Measurements from ENCODE around the gene GPR132.

GPR132 gene

DNA sequence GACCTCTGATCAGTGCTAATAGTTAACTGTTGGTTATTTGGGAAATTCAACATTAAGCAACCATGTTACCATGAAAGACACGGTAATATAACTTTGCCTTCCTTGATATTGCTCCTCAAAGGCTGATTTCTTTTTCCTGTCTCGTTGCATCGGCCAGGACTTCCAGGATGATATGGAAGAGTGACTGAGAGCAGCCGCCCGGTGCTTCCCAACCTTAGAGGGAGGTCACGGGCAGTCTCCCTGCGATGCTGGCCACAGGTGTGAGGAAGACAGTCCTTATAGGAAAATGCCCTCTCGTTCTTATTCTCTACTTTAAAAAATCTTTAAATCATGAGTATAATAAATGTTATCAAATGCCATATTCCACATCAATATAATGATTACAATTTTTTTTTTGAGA is 33.1 kb upstream of the GPR132 start:
- Histone ChIP-seq H3K4me1 (ENCODE audit: control insufficient read depth, insufficient read depth, low read length) (peaks cover 3% of the 10 kb centered on the region; the same call in 1 of the 2 replicates), H3K27ac (ENCODE audit: low read length) (no peak overlapping the region), H3K9me3 (ENCODE audit: control insufficient read depth, insufficient read depth, low read length) (no peaks in the 10 kb centered on the region), H3K36me3 (ENCODE audit: control insufficient read depth, insufficient read depth, low read length) (no peaks in the 10 kb centered on the region), H3K4me3 (ENCODE audit: low read length) (no peak overlapping the region), H3K27me3 (ENCODE audit: control insufficient read depth, insufficient read depth, low read length) (no peaks in the 10 kb centered on the region)
- DNase-seq (ENCODE audit: low read depth, low spot score), result no peak
- WGBS (ENCODE audit: insufficient coverage, insufficient read length), result no CpG with 5 or more reads among the region's 8 CpGs

DNA sequence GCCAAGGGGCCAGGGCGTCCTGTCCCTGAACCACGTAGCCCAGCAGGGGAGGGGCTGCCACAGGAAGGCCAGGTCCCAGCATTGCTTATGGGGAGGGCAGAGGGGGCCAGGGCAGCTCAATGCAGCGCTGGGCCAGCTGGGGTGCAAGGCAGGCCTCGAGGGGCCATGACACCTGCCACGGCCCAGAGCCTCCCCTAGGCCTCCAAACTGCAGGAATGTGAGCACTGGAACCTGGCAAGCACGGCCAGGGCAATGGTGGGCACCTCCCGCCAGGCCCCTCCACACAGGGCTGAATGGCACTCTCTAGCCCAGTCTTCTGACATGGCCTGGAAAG is 32.5 kb upstream of the GPR132 start:
- H3K27me3 ChIP-seq (ENCODE audit: control insufficient read depth, insufficient read depth, low read length), result no peaks in the 10 kb centered on the region
- no peaks in the 10 kb centered on the region for H3K36me3 ChIP-seq (ENCODE audit: control insufficient read depth, insufficient read depth, low read length)
- peaks cover 5% of the 10 kb centered on the region; the same call in 1 of the 2 replicates for H3K4me1 ChIP-seq (ENCODE audit: control insufficient read depth, insufficient read depth, low read length)
- H3K9me3 ChIP-seq (ENCODE audit: control insufficient read depth, insufficient read depth, low read length), result no peaks in the 10 kb centered on the region
- WGBS (ENCODE audit: insufficient coverage, insufficient read length), result no CpG with 5 or more reads among the region's 7 CpGs
- no peak overlapping the region for H3K4me3 ChIP-seq (ENCODE audit: low read length)
- DNase-seq (ENCODE audit: low read depth, low spot score), result no peak
- no peak overlapping the region for H3K27ac ChIP-seq (ENCODE audit: low read length)

DNA sequence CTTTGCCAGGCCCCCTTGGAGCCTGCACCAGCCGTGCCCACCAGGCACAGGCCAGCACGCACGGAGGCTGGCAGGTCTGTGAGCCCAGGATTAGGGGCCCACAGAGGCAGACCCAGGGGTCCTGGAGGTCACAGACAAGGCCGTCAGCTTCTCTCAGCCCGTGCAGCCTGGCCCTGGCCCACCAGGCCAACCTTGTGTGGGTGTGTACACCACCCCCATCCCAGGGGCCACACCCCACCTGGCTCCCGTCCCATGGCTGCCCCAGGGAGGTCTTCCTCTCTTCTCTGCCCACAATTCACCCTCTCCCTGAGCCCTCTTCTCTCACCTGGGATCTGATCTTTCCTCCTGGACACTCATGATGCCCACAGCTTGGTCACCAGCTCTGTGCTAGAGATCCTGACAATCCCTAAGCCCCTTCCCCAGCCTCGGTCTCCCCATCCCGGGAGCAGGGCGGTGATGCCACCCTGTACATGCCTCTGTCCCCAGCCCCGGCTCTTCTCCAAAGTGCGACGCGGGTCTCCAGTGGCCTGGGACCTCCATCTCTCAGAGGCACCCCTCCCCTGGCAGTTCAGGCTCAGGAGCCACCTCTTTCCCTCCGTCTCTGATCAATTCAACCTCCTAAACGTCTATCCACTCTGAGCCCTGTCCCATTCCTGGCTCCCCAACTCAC is 31.1 kb upstream of the GPR132 start:
- no peak for DNase-seq (ENCODE audit: low read depth, low spot score)
- Histone ChIP-seq H3K36me3 (ENCODE audit: control insufficient read depth, insufficient read depth, low read length) (no peaks in the 10 kb centered on the region), H3K4me1 (ENCODE audit: control insufficient read depth, insufficient read depth, low read length) (peaks cover 7% of the 10 kb centered on the region; the same call in 1 of the 2 replicates), H3K27ac (ENCODE audit: low read length) (no peak overlapping the region), H3K9me3 (ENCODE audit: control insufficient read depth, insufficient read depth, low read length) (no peaks in the 10 kb centered on the region), H3K27me3 (ENCODE audit: control insufficient read depth, insufficient read depth, low read length) (no peaks in the 10 kb centered on the region), H3K4me3 (ENCODE audit: low read length) (no peak overlapping the region; the same call in 1 of the 2 replicates)
- WGBS (ENCODE audit: insufficient coverage, insufficient read length), result no CpG with 5 or more reads among the region's 15 CpGs

DNA sequence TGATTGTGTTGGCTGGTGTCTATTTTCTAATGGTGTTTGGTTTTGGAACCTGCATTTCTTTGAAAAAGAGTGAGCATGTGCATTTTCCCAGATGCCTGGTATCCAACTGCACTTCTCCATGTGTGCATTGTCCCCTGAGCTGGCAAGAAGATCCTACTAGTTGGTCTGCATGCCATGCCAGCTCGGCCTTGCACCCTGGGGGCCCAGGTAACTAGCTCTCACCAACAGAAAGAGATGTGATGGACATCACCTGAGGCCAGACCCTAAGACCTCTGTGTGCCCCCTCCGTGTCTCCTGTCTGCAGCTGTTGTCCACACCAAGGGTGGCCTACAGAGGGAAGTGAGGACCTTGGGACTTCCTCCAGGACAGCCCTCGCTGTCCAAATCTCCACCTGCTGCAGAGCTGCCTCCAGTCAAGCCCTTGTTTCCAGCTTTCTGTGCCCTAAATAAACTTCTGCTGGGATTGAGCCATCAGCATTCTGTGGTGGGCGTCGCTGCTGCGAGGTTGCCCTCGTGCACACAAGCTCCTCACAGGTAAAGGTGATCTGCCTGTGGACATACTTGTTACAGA is 30.1 kb upstream of the GPR132 start:
- H3K4me3 ChIP-seq (ENCODE audit: low read length), result no peak overlapping the region
- no CpG with 5 or more reads among the region's 7 CpGs for WGBS (ENCODE audit: insufficient coverage, insufficient read length)
- no peaks in the 10 kb centered on the region for H3K36me3 ChIP-seq (ENCODE audit: control insufficient read depth, insufficient read depth, low read length)
- no peak overlapping the region for H3K27ac ChIP-seq (ENCODE audit: low read length)
- H3K4me1 ChIP-seq (ENCODE audit: control insufficient read depth, insufficient read depth, low read length), result peaks cover 7% of the 10 kb centered on the region; the same call in 1 of the 2 replicates
- no peaks in the 10 kb centered on the region for H3K27me3 ChIP-seq (ENCODE audit: control insufficient read depth, insufficient read depth, low read length)
- no peak for DNase-seq (ENCODE audit: low read depth, low spot score)
- H3K9me3 ChIP-seq (ENCODE audit: control insufficient read depth, insufficient read depth, low read length), result no peaks in the 10 kb centered on the region

DNA sequence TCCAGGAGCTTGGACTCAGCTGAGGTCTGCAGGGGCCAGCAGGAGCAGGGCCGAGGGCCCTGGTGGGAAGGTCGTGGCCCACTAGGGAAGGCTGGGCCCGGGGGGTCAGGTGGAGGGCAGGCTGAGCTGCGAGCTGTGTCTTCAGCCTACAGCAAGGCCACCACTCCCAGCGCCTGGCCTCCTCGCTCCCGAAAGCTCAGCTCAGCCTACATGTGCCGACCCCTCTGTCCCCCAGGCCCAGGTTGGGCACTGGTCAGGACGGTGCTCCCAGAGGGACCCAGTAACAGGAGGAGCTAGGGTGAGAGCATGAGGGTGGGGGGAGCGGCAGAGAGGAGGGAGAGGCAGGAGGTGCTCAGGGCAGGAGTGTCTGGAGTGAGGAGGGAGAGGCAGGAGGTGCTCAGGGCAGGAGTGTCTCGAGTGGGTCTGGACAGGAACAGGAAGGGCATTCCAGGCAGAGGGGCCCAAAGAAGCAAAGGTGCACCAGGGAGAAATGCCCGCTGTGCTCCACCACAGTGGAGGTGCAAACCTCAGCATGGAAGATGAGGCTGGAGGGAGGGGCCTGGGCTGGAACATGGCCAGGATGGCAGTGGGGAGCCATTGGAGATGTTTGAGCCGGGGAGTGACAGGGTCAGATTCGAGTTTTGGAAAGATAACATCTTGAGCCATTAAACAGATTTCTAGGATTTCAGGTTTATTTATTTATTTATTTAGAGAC is 29.1 kb upstream of the GPR132 start:
- H3K4me3 ChIP-seq (ENCODE audit: low read length), result no peak overlapping the region; the same call in 1 of the 2 replicates
- WGBS (ENCODE audit: insufficient coverage, insufficient read length), result no CpG with 5 or more reads among the region's 14 CpGs
- no peak for DNase-seq (ENCODE audit: low read depth, low spot score)
- no peaks in the 10 kb centered on the region for H3K27me3 ChIP-seq (ENCODE audit: control insufficient read depth, insufficient read depth, low read length)
- no peaks in the 10 kb centered on the region for H3K9me3 ChIP-seq (ENCODE audit: control insufficient read depth, insufficient read depth, low read length)
- H3K36me3 ChIP-seq (ENCODE audit: control insufficient read depth, insufficient read depth, low read length), result no peaks in the 10 kb centered on the region
- H3K4me1 ChIP-seq (ENCODE audit: control insufficient read depth, insufficient read depth, low read length), result peaks cover 7% of the 10 kb centered on the region; the same call in 1 of the 2 replicates
- H3K27ac ChIP-seq (ENCODE audit: low read length), result no peak overlapping the region

DNA sequence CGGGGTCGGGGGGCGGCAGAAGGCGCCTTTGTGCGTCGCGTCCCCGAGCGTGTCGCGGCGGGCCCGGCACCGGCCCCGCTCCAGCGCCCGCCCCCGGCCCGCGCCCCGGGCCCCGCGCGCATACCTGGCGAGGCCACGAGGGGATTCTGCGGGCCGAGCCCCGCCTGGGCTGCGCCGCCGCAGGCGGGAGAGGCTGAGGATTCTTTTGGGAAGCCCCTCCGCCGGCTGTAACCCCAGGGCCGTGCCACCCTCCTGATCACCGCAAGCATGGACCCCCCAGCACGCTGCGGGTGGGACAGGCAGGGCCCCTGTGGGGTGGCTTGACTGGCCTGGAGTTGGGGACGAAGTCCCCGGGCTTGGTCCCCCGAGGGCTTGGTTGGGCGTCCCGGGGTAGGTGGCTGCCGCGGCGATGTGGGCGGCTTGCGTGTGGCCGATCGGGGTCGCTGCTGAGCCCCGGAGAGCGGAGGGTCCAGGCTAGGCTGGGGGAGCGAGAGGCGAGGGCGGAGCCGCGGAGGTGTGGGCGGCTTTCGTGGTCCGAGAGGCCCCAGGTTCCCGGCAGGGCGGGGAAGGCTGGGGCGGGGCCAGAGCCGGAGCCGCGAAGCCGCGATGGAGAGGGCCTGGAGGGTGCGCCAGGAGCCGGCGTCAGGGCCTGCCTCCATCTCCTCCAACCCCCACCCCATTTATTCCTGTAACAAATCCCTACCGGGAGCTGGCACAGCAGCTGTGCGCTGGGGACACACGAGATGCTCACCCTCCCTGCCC is 28.4 kb upstream of the GPR132 start:
- peak; percentile 81 for DNase-seq (ENCODE audit: low read depth, low spot score)
- H3K27ac ChIP-seq (ENCODE audit: low read length), result no peak overlapping the region
- peaks cover 4% of the 10 kb centered on the region; the same call in 1 of the 2 replicates for H3K27me3 ChIP-seq (ENCODE audit: control insufficient read depth, insufficient read depth, low read length)
- H3K4me3 ChIP-seq (ENCODE audit: low read length), result peak overlapping the region; percentile 55; the same call in 1 of the 2 replicates
- H3K36me3 ChIP-seq (ENCODE audit: control insufficient read depth, insufficient read depth, low read length), result no peaks in the 10 kb centered on the region
- H3K4me1 ChIP-seq (ENCODE audit: control insufficient read depth, insufficient read depth, low read length), result peaks cover 7% of the 10 kb centered on the region; the same call in 1 of the 2 replicates
- WGBS (ENCODE audit: insufficient coverage, insufficient read length), result no CpG with 5 or more reads among the region's 76 CpGs
- H3K9me3 ChIP-seq (ENCODE audit: control insufficient read depth, insufficient read depth, low read length), result no peaks in the 10 kb centered on the region

DNA sequence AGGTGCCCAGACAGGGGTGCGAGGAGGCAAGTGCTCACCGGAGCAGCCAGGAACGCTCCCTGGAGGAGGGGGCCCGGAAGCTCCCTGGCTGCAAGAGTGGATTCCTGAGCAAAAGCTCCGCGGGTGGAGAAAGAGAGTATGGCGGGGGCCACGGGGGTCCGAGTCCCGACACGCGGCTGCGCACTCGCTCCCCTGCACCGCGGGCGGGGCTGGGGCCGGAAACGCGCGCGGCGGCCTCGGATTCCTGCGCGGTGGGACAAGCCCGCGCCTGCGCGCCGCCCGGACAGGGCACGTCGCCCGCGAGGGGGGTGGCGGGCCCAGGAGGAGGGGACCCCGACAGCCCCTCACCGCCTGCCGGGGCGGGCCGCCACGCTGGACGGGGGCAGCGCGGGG is 27.8 kb upstream of the GPR132 start:
- no peak for DNase-seq (ENCODE audit: low read depth, low spot score)
- Histone ChIP-seq H3K4me1 (ENCODE audit: control insufficient read depth, insufficient read depth, low read length) (peaks cover 9% of the 10 kb centered on the region; the same call in 1 of the 2 replicates), H3K4me3 (ENCODE audit: low read length) (peak overlapping the region; percentile 55; the same call in 1 of the 2 replicates), H3K36me3 (ENCODE audit: control insufficient read depth, insufficient read depth, low read length) (no peaks in the 10 kb centered on the region), H3K27ac (ENCODE audit: low read length) (no peak overlapping the region), H3K9me3 (ENCODE audit: control insufficient read depth, insufficient read depth, low read length) (no peaks in the 10 kb centered on the region), H3K27me3 (ENCODE audit: control insufficient read depth, insufficient read depth, low read length) (peaks cover 8% of the 10 kb centered on the region; the same call in 1 of the 2 replicates)
- WGBS (ENCODE audit: insufficient coverage, insufficient read length), result no CpG with 5 or more reads among the region's 46 CpGs

DNA sequence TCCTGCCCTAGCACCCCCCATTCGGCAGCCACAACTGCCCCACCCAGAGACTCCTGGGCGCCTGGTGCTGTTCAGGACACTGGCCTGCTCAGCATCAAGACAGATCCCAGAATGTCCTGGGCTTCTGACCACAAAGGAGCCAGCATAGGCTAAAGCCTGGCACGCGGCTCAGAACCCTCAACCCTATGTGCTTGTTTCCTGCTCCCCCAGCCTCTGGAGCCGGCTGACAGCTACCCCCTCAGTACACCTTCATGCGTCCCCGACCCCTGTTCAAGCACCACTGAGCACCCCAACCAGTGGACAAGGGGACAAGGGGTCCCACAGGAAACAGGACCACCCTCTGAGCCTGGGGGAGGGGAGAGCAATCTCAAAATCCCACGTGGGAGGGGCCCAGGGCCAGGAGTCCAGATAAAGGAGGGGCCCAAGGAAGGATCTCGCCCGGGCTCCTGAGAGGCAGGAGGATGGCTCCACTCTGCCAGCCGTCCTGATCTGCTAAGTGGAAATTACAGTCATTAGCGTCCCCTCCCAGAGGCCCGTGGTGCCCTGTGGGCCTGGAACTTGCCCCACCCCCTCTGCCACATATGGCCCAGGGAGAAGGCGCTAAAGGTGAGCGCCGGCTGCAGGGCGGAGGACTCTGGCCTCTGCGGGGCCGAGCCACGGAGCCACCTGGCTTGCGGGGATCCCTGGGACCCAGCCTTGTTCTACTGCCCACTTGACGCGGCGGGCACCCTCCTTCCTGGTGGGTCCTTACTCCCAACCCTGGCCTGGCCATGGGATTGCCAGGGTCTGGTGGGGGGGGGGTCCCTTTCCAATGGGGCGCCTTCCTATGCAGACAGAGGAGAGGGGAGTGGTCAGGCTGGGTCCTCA is 27.2 kb upstream of the GPR132 start:
- DNase-seq (ENCODE audit: low read depth, low spot score), result no peak
- peaks cover 9% of the 10 kb centered on the region; the same call in 1 of the 2 replicates for H3K4me1 ChIP-seq (ENCODE audit: control insufficient read depth, insufficient read depth, low read length)
- no peaks in the 10 kb centered on the region for H3K9me3 ChIP-seq (ENCODE audit: control insufficient read depth, insufficient read depth, low read length)
- no peaks in the 10 kb centered on the region for H3K36me3 ChIP-seq (ENCODE audit: control insufficient read depth, insufficient read depth, low read length)
- H3K27ac ChIP-seq (ENCODE audit: low read length), result no peak overlapping the region
- WGBS (ENCODE audit: insufficient coverage, insufficient read length), result no CpG with 5 or more reads among the region's 25 CpGs
- H3K4me3 ChIP-seq (ENCODE audit: low read length), result peak overlapping the region; percentile 55; the same call in 1 of the 2 replicates
- H3K27me3 ChIP-seq (ENCODE audit: control insufficient read depth, insufficient read depth, low read length), result peaks cover 12% of the 10 kb centered on the region; the same call in 1 of the 2 replicates

DNA sequence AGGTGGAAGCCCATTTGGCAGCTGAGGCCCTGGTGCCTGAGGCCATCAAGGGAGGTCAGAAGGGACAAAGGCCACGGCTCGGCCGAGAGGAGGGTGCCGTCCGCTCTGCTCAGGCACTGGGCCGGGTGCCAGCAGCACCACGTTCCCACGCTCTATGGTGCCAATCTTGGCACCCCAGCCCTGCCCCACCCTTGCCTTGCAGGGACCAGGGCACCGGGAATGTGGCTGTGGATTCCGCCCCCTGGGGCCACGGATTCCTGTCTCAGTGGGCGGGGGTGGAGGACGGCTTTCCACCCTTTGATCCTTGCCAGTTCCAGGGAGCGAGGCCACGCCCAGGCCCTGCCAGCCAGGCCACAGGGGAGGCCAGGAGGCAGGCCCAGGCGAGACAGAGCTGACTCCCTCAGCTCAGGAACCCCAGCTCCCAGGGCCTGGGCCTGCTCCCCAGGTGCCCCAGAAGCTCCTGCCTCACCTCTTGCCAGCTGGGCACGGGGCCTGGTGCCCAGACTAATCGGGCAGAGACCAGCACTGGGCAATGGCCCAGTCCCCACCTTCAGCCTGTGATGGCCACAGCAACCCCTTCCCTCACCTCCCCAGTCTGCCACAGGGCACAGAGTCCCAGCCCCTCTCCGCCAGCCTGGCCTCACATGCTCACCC is 26.4 kb upstream of the GPR132 start:
- H3K4me3 ChIP-seq (ENCODE audit: low read length), result no peak overlapping the region
- WGBS (ENCODE audit: insufficient coverage, insufficient read length), result no CpG with 5 or more reads among the region's 19 CpGs
- H3K27me3 ChIP-seq (ENCODE audit: control insufficient read depth, insufficient read depth, low read length), result peaks cover 14% of the 10 kb centered on the region; the same call in 1 of the 2 replicates
- H3K4me1 ChIP-seq (ENCODE audit: control insufficient read depth, insufficient read depth, low read length), result peaks cover 9% of the 10 kb centered on the region; the same call in 1 of the 2 replicates
- no peak for DNase-seq (ENCODE audit: low read depth, low spot score)
- no peak overlapping the region for H3K27ac ChIP-seq (ENCODE audit: low read length)
- H3K36me3 ChIP-seq (ENCODE audit: control insufficient read depth, insufficient read depth, low read length), result no peaks in the 10 kb centered on the region
- no peaks in the 10 kb centered on the region for H3K9me3 ChIP-seq (ENCODE audit: control insufficient read depth, insufficient read depth, low read length)

Measured in iPS DF 6.9 (cell line).